HG02970 (cell line): ENCODE data around the gene C9orf85.
"Not testable (repeated sequence)": the region's sequence is repeated elsewhere in the genome, so short reads cannot be mapped to it uniquely, and the experiment has no call there.

ENCODE experiments used
- ATAC-seq: cut with Tn5 transposase; IDR thresholded peaks from one replicate; pipeline ENCODE4 v1.9.1; 2021; ENCODE audit warnings: mild to moderate bottlenecking, moderate library complexity, moderate number of reproducible peaks; ENCODE audit not compliant: unreplicated experiment, low FRiP score

C9orf85 gene

DNA sequence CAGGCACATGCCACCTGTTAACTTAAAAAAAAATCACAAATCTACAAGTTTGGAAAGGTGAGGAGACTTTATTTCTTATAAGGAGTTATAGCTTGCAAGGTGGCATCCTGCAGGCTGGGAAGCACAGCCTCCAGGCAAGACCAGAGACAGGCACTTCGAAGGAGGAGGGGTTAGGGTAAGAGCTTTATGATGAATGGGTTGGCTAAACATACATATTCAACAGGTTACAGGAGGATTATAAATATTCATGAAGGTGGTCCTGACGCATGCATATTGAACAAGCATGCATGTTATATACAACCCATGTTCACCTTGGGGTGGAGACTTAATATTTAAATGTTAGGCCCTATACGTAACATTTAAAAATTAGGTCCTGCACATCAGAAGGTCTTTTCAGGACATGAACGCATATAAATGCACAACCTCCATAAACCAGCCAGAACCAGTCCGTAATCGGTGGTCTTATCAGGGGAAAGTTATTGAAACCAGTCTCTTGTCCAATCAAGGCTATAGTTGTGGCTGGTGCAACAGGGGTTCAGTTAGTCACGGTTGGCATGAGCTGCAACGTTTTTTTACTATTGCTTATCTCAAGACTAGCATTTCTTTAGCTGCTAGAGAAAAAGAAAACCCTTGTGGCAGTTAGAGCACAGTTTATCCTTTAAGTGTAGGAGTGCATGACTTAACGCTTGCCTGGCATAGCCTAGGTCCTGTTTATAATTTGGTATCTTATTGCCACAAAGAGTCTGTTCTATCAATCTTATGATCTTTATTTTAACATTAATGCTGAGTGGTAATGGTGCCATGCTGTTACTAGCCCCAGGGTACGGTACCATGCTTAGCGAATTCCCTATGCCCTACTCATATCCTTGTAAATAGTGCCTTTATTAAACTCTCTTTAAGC, 76.3 kb downstream of the C9orf85 start:
- ATAC-seq, result no peak

DNA sequence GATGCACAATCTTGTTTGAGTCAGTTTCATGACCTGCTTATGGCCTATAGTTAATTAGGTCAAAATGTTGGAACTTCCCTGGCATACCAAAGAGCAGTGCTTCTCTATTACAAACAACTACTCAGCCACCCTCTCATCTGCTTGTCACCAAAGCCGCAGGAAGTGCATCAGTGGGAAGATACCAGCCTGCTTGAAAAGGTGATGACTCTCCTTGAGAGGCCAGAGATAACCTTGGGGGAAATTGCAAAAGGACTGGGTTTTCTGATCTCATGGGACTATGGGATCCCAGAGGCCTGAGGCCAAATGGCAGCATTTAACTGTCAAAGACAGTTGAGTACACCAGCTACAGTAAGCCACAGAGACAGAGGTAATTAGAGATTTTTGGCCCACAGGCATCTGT, 79.0 kb downstream of the C9orf85 start:
- ATAC-seq, result no peak

DNA sequence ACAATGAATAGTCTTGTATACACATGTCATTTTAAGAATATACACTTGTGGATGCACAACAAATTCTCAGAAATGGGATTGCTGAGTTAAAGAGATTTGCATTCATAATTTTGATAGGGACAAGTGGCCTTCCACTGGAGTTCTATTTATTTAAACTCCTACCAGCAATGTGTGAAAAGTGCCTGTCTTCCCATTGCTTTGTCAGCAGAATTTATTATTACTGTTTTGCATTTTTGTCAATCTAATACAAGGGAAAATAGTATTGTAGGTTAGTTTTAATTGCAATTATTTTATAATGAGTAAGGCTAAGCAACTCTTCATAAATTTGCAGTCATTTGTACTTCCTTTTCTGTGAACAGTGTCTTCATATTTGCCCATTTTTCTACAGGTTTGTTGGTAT, 94.0 kb downstream of the C9orf85 start:
- no peak for ATAC-seq

DNA sequence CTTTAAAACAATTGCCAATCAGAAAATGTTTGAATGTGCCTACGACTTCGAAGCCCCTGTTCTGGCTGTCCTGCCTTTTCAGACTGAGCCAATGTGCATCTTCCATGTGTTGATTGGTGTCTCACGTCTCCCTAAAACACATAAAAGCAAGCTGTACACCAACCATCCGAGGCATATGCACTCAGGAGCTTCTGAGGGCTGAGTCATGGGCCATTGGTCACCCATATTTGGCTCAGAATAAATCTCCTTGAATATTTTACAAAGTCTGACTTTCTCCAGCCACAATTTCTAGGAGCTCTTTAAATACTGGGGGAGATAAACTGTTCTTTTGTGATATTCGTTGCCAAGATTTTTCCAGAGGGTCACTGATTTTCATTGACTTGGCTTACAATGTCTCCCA, 95.1 kb downstream of the C9orf85 start:
- no peak for ATAC-seq

DNA sequence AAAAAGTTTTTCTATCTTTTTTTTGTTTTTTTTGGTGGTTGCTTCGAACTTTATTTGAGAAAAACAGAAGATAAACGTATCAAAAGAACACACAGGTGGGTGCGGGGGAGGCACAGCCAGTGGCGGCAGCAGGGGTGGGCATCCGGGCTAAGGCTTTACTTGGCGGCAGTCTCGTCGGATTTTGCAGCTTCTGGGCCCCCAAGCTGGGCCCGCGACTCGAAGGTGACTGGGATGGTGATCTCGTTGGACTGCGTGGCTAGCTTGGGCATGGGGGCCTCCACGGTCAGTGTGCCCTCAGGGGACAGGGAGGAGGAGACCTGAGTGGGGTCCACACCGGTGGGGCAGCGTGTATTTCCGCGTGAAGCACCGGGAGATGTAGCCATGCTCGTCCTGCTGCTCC, 96.3 kb downstream of the C9orf85 start:
- ATAC-seq, result not testable (repeated sequence)

DNA sequence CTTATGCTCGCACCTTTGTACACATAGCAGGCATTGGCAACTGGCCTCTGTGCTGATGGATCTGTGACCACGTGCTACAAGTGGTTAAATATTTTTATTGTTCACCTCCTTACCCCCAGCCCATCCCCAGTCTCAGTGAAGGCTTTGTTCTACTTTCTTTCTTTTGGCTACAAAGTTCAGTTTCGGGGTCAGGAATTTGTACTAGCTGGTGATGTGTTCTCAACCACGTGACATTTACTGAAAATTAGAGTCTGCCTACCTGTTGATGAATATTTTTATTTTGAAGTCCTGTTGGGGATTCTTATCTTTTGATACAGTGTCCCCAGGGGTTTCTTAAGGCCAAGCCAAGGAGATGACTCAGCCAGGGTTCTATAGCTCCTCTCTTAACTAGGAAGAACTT, 101.2 kb downstream of the C9orf85 start:
- ATAC-seq, result no peak

DNA sequence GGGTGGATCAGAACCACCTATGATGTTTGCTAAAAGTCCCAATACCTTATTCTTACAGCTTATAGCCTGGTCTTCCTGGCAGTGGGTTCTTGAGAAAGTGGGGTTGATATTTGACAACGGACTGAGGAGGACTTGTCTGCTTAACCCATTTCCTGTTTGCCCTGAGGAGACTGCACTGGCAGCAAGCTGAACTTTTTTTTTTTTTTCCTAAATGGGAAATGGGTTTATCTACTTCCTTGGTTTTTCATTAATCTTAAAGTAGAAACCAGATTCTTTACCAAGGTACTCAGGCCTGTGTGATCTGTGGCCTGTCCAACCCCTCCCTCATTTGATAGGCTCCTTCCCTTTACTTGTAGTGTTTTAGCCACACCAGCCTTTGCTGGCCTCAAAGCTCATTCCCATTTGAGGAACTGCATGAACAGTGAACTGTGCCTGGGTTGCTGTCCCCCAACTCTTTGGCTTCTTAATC, 101.9 kb downstream of the C9orf85 start:
- ATAC-seq, result no peak

DNA sequence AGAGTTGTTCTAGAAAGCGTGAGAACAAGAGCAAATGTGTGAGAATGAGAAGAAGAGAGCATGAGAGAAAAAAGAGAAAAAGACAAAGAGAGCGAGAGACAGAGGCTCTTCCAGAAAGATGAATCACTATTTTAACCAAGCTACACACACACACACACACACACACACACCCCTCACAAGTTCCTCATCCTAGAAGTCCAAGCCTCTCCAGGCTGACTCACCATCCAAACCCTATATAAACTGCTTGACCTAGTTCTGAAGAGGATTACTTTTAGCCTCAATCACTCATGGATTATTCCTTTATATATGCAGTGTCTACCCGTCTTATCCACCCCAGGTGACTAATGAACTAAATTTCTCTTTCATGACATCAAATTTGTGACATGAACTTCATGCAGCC, 111.4 kb downstream of the C9orf85 start:
- ATAC-seq, result no peak
